ENCODE results near the gene BCL7B.

The BCL7B gene

DNA sequence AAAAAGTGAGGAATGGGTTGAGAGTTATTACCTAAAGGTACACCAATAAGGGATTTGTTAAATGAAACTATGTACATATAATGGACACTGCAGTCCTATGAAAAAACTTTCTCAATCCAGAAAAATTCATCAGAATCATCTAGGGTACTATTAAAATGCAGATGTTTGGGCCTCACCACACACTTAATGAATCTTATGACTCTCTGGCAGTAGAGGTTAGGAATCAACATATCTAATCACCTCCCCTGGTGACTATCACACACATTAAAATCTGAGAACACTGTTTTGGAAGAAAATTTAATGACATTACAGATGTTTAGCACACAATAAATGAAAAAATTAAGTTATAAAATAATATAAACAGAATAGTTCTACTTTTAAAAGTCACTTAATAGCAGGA lies 67.5 kb downstream of the BCL7B start:
- DNase-seq = no peak

DNA sequence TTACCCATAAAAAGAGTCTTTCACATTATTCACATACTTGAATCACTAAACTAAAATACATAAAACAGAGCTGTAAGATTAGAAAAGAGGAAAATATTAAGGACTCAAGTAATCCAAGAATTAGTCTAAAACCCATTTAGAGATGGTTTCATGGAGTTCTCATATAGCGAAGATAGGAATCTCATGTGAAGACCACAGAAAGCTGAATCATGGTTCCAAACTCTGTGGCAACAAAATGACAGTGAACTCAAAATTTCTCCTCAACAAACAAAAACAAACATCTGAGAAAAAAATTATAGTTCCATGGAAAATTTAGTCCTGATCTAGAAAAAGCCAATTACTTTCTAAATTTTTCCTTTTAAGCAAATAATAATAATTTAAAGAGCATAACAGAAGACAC lies 70.0 kb downstream of the BCL7B start:
- no peak for DNase-seq
